HG02885 (cell line): ENCODE results near the gene ERCC2.
"Not testable (repeated sequence)": the region's sequence is repeated elsewhere in the genome, so short reads cannot be mapped to it uniquely, and the experiment has no call there.

Experiments used
- ATAC-seq: cut with Tn5 transposase; IDR thresholded peaks from one replicate; pipeline ENCODE4 v1.9.1; 2021; ENCODE audit warnings: mild to moderate bottlenecking; ENCODE audit not compliant: unreplicated experiment, poor library complexity

Gene ERCC2

DNA sequence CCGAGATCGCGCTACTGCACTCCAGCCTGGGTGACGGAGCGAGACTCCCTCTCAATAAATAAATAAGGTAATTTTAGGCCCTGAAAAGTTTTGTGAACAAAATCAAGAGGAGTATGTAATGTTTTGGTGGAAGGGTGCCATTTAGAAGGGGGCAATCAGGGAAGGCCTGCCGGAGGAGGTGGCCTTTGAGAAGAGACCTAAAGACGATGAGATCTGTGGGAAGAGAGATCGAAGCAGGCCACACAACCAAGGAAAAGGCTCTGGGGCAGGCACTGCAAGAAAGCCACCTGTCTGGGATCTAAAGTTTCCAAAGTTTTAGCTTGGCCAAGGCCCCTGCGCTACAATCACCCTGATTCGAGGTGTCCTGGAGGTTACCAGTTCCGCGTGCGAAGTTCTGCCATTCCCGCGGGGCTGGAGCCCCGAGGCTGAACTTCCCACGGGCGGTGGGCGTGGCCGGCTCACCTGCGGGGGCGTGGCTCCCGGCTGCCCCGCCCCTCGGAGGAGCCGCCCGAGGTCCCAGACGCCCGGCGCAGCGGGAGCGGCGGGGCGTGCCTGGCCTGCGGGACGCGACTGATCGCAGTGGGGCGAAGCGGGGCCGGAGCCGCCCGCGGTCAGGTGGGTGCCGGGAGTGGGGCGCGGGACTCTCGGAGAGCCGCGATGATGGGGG, 30.0 kb downstream of the ERCC2 start, which contains the start of gene KLC3:
KLC3 (plus strand) TSS at position 519 of the 667 bp plus-strand sequence. CDS start 4,792 bp downstream, outside the sequence.
- ATAC-seq = no peak

DNA sequence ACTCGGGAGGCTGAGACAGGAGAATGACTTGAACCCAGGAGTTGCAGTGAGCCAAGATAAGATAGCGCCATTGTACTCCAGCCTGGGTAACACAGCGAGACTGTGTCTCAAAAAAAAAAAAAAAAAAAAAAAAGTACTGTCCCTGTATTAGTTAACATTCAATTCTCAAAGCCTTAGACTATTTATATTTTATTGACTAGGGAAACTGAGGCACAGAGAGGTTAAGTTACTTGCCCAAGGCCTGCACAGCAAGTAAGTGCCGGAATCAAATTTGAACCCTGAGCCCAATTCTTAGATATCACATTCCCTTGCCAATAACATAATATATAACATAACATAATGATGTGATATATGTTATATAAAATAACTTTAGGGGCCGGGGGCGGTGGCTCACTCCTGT, 30.7 kb downstream of the ERCC2 start:
- ATAC-seq = no peak

DNA sequence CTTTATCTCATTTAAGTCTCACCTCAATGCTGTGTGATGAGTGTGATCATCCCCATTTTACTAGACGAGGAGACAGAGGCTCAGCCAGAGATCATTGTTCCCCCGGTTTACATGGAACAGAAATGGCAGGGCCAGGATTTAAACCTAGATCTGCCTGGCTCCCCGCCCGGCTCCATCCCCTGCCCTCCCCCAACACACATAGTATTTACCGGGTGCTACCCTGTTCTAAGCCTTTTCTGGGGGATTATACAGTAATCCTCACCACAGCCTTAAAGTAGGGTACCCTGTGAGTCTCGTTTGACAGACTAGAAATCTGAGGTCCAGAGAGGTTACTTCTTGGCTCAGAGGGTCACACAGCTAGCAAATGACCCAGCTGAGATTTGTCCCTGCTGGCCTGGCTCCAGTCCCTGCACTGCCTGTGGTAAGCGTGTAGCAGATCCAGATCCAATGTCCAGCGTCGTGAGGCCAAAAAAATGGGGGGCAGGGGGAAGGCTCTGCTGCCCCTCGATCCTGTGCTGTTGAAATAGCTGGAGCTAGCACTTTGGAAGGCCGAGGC, 33.6 kb downstream of the ERCC2 start:
- ATAC-seq = no peak

DNA sequence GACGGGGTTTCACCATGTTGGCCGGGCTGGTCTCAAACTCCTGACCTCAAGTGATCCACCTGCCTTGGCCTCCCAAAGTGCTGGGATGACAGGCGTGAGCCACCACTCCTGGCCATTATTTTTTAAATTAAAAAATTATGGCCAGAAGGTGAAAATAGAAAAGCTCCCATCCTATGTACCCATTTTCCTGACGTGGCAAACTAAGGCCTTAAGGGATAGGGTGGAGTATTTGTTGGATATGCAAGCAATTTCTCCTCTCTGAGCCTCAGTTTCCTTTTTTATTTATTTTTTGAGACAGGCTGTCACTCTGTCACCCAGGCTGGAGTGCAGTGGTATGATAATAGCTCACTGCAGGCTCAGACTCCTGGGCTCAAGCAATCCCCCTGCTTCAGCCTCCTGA, 35.5 kb downstream of the ERCC2 start:
- not testable (repeated sequence) for ATAC-seq

DNA sequence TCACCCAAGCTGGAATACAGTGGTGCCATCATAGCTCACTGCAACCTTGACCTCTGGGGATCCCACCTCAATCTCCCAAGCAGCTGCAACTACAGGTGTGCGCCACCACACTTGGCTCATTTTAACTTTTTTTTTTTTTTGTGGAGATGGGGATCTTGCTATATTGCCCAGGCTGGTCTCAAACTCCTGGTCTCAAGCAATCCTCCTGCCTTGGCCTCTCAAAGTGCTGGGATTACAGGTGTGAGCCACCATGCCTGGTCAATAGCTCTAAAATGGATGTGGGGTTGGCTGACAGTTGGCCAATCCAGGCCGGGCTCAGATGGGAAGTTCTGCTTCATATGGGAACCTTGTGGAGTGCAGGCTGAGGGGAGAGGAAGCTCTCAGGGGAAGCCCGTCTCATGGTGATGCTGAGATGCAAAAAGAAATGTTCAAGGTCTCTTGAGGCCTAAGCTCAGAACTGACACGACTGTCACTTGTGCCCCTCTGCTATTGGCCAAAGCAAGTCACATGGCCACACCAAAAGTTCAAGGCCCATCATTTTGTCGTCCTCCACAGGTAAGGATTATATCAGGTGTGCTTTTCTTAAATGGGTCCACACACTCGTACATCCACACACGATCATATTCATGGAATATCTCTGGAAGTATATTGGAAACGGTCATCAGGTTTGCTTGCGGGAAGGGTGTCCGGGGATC, 36.6 kb downstream of the ERCC2 start:
- ATAC-seq = no peak

DNA sequence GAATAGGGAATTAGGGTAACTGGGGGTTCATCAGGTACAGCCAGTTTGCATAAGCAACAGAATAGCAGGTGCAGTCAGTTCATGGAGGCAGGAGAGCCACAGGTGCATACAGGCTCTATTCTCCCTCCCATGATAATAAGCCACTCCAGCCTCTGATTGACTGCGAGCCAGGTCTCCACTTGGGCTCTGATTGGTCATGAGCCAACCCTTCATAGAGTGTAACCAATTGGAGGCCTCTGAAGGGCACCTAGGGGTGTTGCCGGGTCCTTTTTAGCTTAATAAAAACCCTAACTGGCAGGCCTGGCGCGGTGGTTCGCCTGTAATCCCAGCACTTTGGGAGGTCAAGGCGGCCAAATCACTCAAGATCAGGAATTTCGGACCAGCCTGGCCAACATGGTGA, 39.0 kb downstream of the ERCC2 start:
- ATAC-seq = no peak

DNA sequence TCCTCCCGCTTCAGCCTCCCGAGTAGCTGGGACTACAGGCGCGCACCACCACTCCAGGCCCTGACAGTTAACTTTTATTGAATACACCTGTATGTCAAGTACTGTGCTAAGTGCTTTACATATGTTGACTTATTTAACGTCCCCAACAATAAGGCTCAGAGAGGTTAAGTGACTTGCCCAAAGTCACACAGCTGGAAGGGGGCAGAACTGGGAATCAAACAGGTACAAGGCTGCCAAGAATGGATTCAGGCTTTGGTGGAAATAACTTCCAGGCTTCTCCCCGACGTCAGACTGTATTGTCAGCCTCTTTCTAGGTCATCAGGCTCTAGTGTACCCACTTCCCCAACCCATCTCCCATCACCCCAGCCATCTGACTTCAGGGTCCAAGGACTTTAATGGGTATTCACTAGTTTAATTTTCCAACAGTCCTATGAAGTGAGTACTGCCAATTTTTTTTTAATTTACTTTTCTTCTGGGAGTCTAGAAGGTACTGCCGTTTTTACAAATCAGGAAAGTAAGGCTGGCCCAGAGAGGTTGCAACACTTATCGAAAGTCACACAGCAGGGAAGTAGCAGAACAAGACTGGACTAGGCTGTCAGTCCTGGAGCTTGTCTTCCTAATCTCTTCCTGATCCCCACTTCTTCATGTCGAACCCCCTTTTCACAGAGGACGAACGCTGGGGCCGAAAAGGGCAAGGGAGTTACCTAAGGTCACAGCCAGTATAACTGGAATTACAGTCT, 42.8 kb downstream of the ERCC2 start:
- ATAC-seq = no peak

DNA sequence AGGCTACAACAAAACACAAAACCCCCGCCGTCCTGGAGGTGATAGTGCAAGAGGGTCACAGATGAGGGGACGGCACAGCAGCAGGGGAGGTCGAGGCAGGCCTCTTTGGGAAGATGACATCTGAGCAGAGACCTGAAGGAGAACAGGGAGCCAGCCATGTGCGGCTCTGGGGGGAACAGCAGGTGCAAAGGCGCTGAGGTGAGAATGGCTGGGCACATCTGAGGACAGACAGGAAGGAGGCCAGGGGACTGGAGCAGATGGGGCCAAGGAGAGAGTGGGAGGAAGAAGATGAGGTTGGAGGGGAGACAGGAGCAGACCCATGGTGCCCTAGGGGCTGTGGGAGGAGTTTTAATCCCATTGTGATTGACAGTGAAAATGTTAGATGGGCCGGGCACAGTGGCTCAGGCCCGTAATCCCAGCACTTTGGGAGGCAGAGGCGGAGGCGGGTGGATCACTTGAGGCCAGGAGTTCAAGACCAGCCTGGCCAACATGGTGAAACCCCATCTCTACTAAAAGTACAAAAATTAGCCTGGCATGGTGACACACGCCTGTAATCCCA, 45.9 kb downstream of the ERCC2 start:
- no peak for ATAC-seq

DNA sequence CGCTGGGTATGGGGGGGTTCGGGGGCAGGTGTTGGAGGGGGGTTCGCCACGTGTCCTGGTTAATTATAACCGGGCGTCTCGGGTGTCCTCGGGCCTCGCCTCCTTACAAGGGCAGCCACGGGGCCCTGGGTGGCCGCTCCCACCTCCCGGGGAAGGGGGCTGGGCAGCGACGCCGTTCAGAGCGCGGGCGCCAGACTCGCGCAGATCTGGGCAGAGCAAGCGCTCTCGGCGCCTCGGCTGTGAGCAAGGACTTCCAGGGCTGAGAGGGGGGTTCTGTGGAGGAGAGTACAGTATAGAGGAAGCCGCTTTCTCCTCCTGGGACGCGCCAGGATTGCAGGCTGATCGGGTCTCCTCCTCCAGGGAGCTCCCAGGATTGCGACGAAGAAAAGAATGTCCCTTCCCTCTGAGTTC, 46.7 kb downstream of the ERCC2 start:
- no peak for ATAC-seq

DNA sequence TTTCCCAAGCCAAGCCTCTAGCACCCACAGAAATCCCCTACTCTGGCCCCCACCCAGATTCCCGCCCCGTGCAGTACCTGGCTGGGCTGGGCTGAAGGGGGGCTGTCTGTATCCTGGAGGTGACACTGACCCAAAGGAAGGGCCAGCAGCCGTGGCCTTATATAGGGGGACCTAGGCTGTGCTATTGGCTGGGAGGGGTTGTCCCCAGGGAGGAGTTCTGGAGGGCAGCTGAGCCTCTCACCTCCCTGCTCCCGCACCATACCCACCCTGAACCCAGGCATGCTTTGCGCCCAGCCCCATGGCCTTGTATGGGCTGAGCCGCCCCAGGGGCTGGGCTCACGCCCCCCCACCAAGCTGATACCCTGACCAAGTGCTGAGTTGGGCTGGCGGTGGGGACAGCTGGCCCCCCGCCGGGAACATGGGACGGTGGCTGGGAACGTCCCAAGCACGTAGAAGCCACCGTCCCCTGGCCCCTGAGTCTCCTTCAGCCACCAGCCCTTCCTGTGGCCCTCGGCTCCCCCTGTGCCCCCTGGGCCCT, 47.6 kb downstream of the ERCC2 start, which contains the start of gene CKM:
CKM (minus strand) TSS at position 132 of the 538 bp plus-strand sequence. CDS start 3,162 bp downstream, outside the sequence.
- ATAC-seq = no peak

DNA sequence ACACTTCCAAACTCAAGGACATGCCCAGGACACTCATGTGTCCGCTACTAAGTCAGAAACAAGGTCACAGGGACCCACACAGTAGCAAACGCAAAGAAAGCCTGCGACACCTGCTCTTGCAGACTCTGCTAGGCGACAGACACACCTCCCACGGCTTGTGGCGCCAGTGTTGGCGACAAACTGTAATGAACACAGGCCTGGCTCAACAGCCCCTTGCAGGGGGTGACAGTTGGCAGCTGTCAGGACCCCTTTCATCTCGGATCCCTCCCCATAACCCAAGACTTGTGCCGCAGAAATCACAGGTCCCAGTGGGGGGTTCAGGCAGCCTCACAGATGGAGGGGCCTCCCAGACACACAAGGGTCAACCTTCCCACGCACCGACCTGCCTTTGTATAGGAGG, 48.1 kb downstream of the ERCC2 start:
- no peak for ATAC-seq

DNA sequence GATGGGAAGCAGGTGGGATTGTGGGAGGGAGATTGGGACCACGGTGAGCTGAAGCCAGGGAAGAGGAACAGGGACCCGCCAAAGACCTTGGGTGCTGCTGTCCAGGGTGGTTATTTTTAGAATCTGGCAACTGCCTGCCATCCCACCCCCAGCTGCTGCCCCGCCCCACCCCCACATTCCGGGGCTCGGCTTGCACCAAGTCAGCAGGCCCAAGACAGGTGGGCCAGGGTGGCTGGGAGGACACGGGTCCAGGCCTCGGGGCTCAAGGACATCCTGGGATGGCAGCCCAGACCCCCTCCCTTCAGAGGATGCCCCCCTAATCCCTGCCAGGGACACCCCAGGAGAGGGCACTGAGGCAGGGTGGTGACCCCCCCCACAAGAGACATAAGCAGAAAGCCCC, 48.5 kb downstream of the ERCC2 start:
- ATAC-seq = no peak

DNA sequence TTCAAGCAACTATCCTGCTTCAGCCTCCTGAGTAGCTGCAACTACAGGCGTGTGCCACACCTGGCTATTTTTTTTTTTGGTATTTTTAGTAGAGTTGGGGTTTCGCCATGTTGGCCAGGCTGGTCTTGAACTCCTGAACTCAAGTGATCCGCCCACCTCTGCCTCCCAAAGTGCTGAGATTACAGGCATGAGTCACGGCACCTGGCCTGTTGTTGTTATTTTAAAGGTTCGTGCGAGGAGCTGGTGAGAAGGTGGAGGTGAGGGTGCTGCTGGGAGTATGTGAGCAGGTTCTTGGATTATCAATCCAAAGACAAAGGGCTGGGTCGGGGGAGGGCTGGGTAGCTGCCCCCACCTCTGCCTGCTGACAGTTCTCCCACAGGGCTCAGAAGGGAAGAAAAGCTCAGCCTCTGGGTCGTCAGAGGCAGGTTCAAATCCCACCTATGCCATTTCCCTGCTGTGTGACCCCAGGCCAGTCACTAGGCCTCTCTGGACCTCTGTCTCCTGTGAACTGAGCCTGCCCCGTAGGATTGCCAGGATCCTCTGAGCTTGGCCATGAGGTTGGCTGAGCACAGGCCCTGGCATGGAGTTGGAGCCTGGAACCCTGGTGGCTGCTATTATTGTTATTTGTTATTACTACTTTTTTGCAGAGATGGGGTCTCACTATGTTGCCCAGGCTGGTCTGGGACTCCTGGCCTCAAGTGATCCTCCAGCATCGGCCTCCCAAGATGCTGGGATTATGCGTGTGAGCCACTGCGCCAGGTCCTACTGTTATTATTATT, 49.2 kb downstream of the ERCC2 start:
- ATAC-seq = no peak

DNA sequence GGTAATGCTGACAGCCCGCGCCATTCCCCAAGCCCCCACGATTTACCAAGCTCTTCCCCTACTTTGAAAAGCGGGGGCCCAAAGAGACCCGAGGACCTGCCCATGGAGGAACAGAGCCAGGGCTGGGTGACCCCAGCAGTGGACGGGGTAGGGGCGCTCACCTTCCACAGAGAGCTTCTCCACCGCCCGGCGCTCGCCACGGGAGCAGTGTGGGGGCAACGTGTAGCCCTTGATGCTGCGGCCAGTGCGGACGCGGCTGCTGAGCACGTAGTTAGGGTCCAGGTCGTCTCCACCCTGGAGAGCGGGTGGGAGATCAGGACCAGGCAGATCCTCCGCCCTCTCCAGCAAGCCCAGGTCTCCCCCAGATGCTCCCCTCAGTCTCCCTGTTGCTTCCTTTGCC, 55.1 kb downstream of the ERCC2 start:
- ATAC-seq = no peak

DNA sequence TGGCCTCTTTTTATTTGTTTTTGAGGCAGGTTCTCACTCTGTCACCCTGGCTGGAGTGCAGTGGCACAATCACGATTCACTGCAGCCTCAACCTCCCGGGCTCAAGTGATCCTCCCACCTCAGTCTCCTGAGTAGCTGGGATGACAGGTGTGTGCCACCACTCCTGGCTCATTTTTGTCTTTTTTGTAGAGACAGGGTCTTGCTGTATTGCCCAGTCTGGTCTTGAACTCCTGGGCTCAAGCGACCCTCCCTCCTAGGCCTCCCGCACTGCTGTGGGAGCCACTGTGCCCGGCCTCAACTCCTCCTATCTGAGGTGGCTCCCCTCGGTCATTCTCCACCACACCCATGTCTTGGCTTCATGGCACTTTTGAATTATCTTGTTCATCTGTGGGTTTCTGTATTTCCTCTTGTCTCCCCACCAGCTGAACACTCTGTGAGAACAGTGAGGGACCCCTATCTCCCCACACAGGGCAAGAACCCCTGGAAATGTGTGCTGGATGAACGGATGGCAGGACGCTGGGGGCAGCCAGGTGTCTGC, 55.6 kb downstream of the ERCC2 start:
- ATAC-seq = no peak

DNA sequence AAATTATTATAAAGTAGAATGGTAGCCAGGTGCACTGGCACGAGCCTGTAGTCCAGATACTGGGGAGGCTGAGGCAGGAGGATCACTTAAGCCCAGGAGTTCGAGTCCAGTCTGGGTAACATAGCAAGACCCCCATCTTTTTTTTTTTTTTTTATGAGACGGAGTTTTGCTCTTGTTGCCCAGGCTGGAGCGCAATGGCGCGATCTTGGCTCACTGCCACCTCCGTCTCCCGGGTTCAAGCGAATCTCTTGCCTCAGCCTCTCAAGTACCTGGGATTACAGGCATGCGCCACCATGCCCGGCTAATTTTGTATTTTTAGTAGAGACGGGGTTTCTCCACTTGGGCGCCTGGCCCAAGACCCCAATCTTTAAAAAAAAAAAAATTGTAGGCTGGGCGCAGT, 58.1 kb downstream of the ERCC2 start:
- not testable (repeated sequence) for ATAC-seq

DNA sequence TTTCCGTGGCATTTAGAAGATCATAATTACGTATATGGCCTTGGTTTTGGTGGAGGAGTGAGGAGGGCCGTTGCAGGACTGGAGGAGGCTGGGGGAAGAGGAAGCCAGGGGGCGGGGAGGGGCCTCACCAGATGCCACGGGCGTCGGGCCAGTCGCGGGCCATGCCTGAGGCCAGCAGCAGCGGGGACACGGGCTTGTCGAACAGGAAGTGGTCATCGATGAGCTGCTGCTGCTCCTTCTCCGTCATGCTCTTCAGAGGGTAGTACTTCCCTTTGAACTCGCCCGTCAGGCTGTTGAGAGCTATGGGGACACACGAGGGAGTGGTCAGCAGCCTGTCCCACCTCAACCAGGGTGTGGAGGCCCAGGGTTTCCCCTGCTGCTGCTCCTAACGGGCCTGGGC, 58.8 kb downstream of the ERCC2 start:
- no peak for ATAC-seq

DNA sequence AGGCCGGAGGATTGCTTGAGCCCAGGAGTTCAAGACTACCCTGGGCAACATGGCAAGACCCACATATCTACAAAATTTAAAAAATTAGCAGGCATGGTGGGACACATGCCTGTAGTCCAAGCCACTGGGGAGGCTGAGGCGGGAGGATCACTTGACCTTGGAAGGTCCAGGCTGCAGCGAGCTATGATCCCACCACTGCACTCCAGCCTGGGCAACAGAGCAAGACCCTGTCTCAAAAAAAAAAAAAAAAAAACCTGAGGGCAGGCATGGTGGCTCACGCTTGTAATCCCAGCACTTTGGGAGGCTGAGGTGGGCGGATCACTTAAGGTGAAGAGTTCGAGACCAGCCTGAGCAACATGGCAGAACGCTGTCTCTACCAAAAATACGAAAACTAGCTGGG, 61.1 kb downstream of the ERCC2 start:
- not testable (repeated sequence) for ATAC-seq

DNA sequence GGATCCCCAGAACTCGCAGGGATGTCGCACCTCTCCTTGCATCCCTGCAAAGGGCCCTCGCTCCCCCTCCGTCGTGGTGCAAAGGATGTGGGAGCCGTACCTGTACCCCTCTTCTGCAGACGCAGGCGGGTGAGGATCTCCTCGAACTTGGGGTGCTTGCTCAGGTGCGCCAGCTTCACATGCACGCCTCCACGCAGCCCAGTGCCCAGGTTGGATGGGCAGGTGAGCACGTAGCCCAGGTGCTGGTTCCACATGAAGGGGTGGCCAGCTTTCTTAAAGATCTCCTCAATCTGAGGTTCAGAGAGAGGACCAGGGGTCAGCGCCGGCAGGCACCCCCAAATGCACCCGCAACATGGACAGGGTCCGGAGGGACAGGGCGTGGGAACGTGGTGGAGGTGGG, 63.0 kb downstream of the ERCC2 start:
- no peak for ATAC-seq
